GM12878 (cell line): ENCODE data around the gene OPN1SW. TPM values are rescaled to one million over a fixed set of nuclear protein-coding genes. Genes with fewer than 3 reads are reported as not detected.

ENCODE experiments used
- ATAC-seq: fragments of 200-7000 bp; cut with Tn5 transposase; 3 replicates; pipeline ENCODE4 v1.9.1; 2020; ENCODE audit warnings: mild to moderate bottlenecking, moderate library complexity
- BruUV-seq: library from RNA; stranded (reverse); fragments of 400-500 nt; replicated peaks from 2 replicates; lab custom pipeline; 2021; lab: Mats Ljungman, UMichigan
- CTCF ChIA-PET: fragments of 300-600 bp; sonication (Branson Sonifier 250); formaldehyde crosslinking; extraction: SDS; loops from one replicate; lab custom pipeline; 2021; ENCODE audit warnings: inconsistent platforms; lab: Yijun Ruan, JAX
- POLR2A ChIA-PET: fragments of 350-600 bp; formaldehyde crosslinking; extraction: SDS; loops from one replicate; lab custom pipeline; 2021; ENCODE audit warnings: inconsistent platforms; lab: Charles Lee
- RAD21 ChIA-PET: fragments of 300-600 bp; sonication (Branson Sonifier 250); formaldehyde crosslinking; loops from one replicate; lab custom pipeline; 2023; ENCODE audit warnings: antibody characterized with exemption; ENCODE audit not compliant: unreplicated experiment; lab: Charles Lee
- SMC1A ChIA-PET: fragments of 300-600 bp; sonication (Branson Sonifier 250); formaldehyde crosslinking; loops from one replicate; lab custom pipeline; 2023; ENCODE audit not compliant: unreplicated experiment, uncharacterized antibody; lab: Charles Lee
- DNase-seq: peaks from one replicate; pipeline ENCODE4 v3.0.0-alpha.2; 2011; ENCODE audit warnings: low read depth, low spot score
- FAIRE-seq: peaks from 3 replicates; lab custom pipeline; 2011; peaks lifted over from hg19 to GRCh38; lab: Jason Lieb, UNC
- H2AFZ ChIP-seq: 2 replicates; pipeline ENCODE4 v1.6.0; 2011; ENCODE audit warnings: low read depth, low read length, control low read depth; ENCODE audit not compliant: control insufficient read depth
- H3K27ac ChIP-seq: 2 replicates; pipeline ENCODE4 v1.5.1; 2011; ENCODE audit warnings: control low read depth; ENCODE audit not compliant: control insufficient read depth, insufficient read depth
- H3K27me3 ChIP-seq, 2 experiments: replicated peaks in 1 of 2; 2 replicates each; pipeline versions ENCODE4 v1.6.0 to v1.6.1; 2011; ENCODE audit warnings: low read length in 1 of 2; ENCODE audit not compliant: control insufficient read depth in 2 of 2, insufficient read depth in 2 of 2
- H3K36me3 ChIP-seq, 2 experiments: 2 replicates each; pipeline ENCODE4 v1.5.1; 2011; ENCODE audit warnings: low read length in 1 of 2; ENCODE audit not compliant: control insufficient read depth in 2 of 2, insufficient read depth in 2 of 2
- H3K4me1 ChIP-seq: 2 replicates; pipeline ENCODE4 v1.6.1; 2011; ENCODE audit warnings: mild to moderate bottlenecking, low read length, moderate library complexity, mixed read lengths; ENCODE audit not compliant: control insufficient read depth, insufficient read depth
- H3K4me2 ChIP-seq: 2 replicates; pipeline ENCODE4 v1.6.0; 2011; ENCODE audit warnings: control low read depth; ENCODE audit not compliant: control insufficient read depth, insufficient read depth
- H3K4me3 ChIP-seq: fragments of 200-600 bp; sonication (generic); 2 replicates; pipeline ENCODE4 v1.5.1; 2016
- H3K79me2 ChIP-seq: 2 replicates; pipeline ENCODE4 v1.6.0; 2011; ENCODE audit warnings: low read length; ENCODE audit not compliant: control insufficient read depth, insufficient read depth
- H3K9ac ChIP-seq: 2 replicates; pipeline ENCODE4 v1.8.0; 2011; ENCODE audit warnings: low read length, control low read depth, mixed read lengths; ENCODE audit not compliant: control insufficient read depth, insufficient read depth
- H3K9me3 ChIP-seq: replicated peaks from 3 replicates; pipeline ENCODE4 v1.5.1; 2011; ENCODE audit warnings: mild to moderate bottlenecking, low read length; ENCODE audit not compliant: control insufficient read depth, insufficient read depth
- H4K20me1 ChIP-seq: 2 replicates; pipeline ENCODE4 v1.6.0; 2011; ENCODE audit not compliant: control insufficient read depth, insufficient read depth
- BHLHE40 ChIP-seq, 2 experiments: fragments of 450-650 bp in 1 of 2; IDR thresholded peaks; 2 replicates each; pipeline ENCODE4 v1.6.1; 2011 to 2017; ENCODE audit warnings: low read depth in 2 of 2, borderline replicate concordance in 1 of 2, improper control_type of control experiment in 1 of 2, low read length in 1 of 2, mild to moderate bottlenecking in 1 of 2
- BRCA1 ChIP-seq: IDR thresholded peaks from 2 replicates; pipeline ENCODE4 v1.6.1; 2011; ENCODE audit warnings: low read depth, low read length, improper control_type of control experiment
- CBFB ChIP-seq: IDR thresholded peaks from 2 replicates; pipeline ENCODE4 v1.6.1; 2016; ENCODE audit warnings: antibody characterized with exemption, low read depth
- CBX5 ChIP-seq: sonication (generic); IDR thresholded peaks from 2 replicates; pipeline ENCODE4 v1.6.1; 2016; ENCODE audit warnings: low read depth, moderate library complexity, mild to moderate bottlenecking, inconsistent platforms
- JUND ChIP-seq: IDR thresholded peaks from 2 replicates; pipeline ENCODE4 v1.6.1; 2012; ENCODE audit warnings: low read depth, mild to moderate bottlenecking, low read length, improper control_type of control experiment, moderate library complexity
- MTA3 ChIP-seq: IDR thresholded peaks from 2 replicates; pipeline ENCODE4 v1.6.1; 2012; ENCODE audit warnings: low read length, inconsistent platforms, borderline replicate concordance
- MYB ChIP-seq: fragments of 150-350 bp; IDR thresholded peaks from 2 replicates; pipeline ENCODE4 v1.6.1; 2014; ENCODE audit warnings: mild to moderate bottlenecking, low read depth, low read length, borderline replicate concordance
- NRF1 ChIP-seq: conservative IDR thresholded peaks from 2 replicates; pipeline ENCODE4 v1.6.1; 2011; ENCODE audit warnings: mild to moderate bottlenecking, low read depth, low read length, improper control_type of control experiment
- SPI1 ChIP-seq: IDR thresholded peaks from 2 replicates; pipeline ENCODE4 v1.6.1; 2011; ENCODE audit warnings: low read depth, mild to moderate bottlenecking, low read length, moderate library complexity, borderline replicate concordance; ENCODE audit not compliant: insufficient read depth
- SREBF1 ChIP-seq: IDR thresholded peaks from 2 replicates; pipeline ENCODE4 v1.6.1; 2012; ENCODE audit warnings: mild to moderate bottlenecking, low read length
- STAT3 ChIP-seq: IDR thresholded peaks from 2 replicates; pipeline ENCODE4 v1.6.1; 2011; ENCODE audit warnings: low read depth, low read length, improper control_type of control experiment
- TBL1XR1 ChIP-seq: IDR thresholded peaks from 2 replicates; pipeline ENCODE4 v1.6.1; 2012; ENCODE audit warnings: low read depth, low read length, improper control_type of control experiment
- TCF12 ChIP-seq: IDR thresholded peaks from 2 replicates; pipeline ENCODE4 v1.6.1; 2011; ENCODE audit warnings: low read depth, mild to moderate bottlenecking, low read length
- YBX1 ChIP-seq: fragments of 450-650 bp; IDR thresholded peaks from 2 replicates; pipeline ENCODE4 v1.6.1; 2016; ENCODE audit warnings: antibody characterized with exemption
- ZBED1 ChIP-seq: IDR thresholded peaks from 2 replicates; pipeline ENCODE4 v1.6.1; 2016; ENCODE audit warnings: borderline replicate concordance
- ZNF274 ChIP-seq: IDR thresholded peaks from one replicate; pipeline ENCODE4 v1.8.0; 2011; ENCODE audit not compliant: insufficient read length, insufficient read depth
- WGBS: methylation state at CpG from one replicate; pipeline ENCODE4 v1.1.6; 2016; ENCODE audit warnings: low lambda C conversion rate; ENCODE audit not compliant: insufficient replicate concordance, insufficient coverage; ENCODE audit errors: missing lambda C conversion rate; 5-methylcytosine and 5-hydroxymethylcytosine counted together
- in situ Hi-C: fragments of 300-500 bp; cut with MboI; formaldehyde crosslinking; loops from 9 replicates; pipeline ENCODE4 v1.14.3; 2018; ENCODE audit warnings: mixed read lengths
- intact Hi-C: fragments of 100-400 bp; cut with micrococcal nuclease; formaldehyde crosslinking; loops from one replicate; pipeline ENCODE4 v1.14.2; 2022; ENCODE audit not compliant: unreplicated experiment
- polyA plus RNA-seq, 11 experiments: library from polyadenylated mRNA; depleted of rRNA in 4 of 11; unstranded in 6 of 11; stranded (reverse) in 5 of 11; fragments of >200 nt; fragmentation: Nextera tagmentation in 4 of 11; fragmentation: Illumina TruSeq in 1 of 11; extraction: Ambion mirVana in 4 of 11; extraction: Trizol in 1 of 11; gene quantifications; 1 replicate in 1 of 11; 2 replicates in 10 of 11; pipeline versions ENCODE4 v1.2.1 to v1.2.3, GENCODE V29; 2011 to 2016; ENCODE audit warnings: inconsistent platforms in 2 of 11, missing spikeins in 2 of 11, low read depth in 1 of 11
- total RNA-seq, 4 experiments: library from RNA; depleted of rRNA in 3 of 4; stranded (reverse); fragments of >200 nt in 3 of 4; fragmentation: Illumina TruSeq in 1 of 4; extraction: Trizol in 1 of 4; gene quantifications; 2 replicates each; pipeline versions ENCODE4 v1.2.1 to v1.2.3, GENCODE V29; 2013 to 2021
- TF ChIP-seq, protein P1 (sequence below): fragments of 450-650 bp; IDR thresholded peaks from 2 replicates; pipeline ENCODE4 v1.6.1; 2016; ENCODE audit warnings: mild to moderate bottlenecking, moderate library complexity, borderline replicate concordance
- TF ChIP-seq, protein P2 (sequence below): fragments of 450-650 bp; IDR thresholded peaks from 2 replicates; pipeline ENCODE4 v1.6.1; 2017; ENCODE audit warnings: mild to moderate bottlenecking, low read depth, inconsistent platforms; ENCODE audit not compliant: poor library complexity, severe bottlenecking

The OPN1SW gene
- total and polyA plus RNA-seq, 10 of the 15 experiments (the other 5 are each of a cell fraction or from before 2014, with no cell fraction given), result 0.11 to 0.35 (median 0.19) TPM; not detected in 6

GRCh38 chr7:128815289-128815942, 39.8 kb upstream of the OPN1SW start (continued):
- TF ChIP-seq TCF12 (no peak), ZBED1 (no peak), SREBF1 (no peak), TBL1XR1 (no peak), CBX5 (no peak), ZNF274 (no peak), NRF1 (no peak)

DNA sequence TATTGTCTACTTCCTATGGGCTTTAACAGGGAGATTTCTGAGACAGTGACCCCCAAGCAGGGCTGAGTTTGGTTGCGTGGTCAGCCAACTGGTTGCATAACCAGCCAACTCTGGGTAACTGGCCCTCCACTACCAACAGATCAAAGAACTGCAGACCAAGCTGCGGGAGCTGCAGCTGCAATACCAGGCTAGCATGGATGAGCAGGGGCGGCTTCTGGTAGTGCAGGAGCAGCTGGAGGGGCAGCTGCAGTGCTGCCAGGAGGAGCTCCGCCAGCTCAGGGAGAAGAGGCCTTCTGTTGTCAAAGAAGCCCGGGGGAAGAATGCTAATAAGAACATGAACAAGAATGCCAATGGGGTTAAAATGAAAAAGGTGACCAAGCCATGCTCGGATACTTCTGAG, 38.9 kb upstream of the OPN1SW start:
- no peak for ATAC-seq
- H3K4me1 ChIP-seq, result no peaks in the 10 kb centered on the region
- H3K4me3 ChIP-seq, result no peak overlapping the region
- no peaks in the 10 kb centered on the region for H3K9me3 ChIP-seq
- H3K79me2 ChIP-seq, result no peaks in the 10 kb centered on the region
- FAIRE-seq, result no peak
- H2AFZ ChIP-seq, result no peak overlapping the region
- H4K20me1 ChIP-seq, result no peaks in the 10 kb centered on the region
- 62% methylated on average over 6 of the region's 6 CpGs for WGBS
- SMC1A ChIA-PET, result interaction anchor here (0.6 kb wide), 1 partner anchor 390 kb away, joined by 5 read pairs; no protein-coding TSS in a partner anchor
- CTCF ChIA-PET, result interaction anchor here (1.0 kb wide), 1 partner anchor 483 kb away, joined by 3 read pairs; no protein-coding TSS in a partner anchor
- DNase-seq, result no peak
- POLR2A ChIA-PET, result no interaction called here
- intact Hi-C loops (no loop called here), in situ Hi-C loops (no loop called here)
- H3K27me3 ChIP-seq, result peaks cover 0 to 3% of the 10 kb centered on the region in 2 experiments; a peak in 2 of 4 replicates
- H3K9ac ChIP-seq, result no peak overlapping the region
- no peaks in the 10 kb centered on the region for H3K36me3 ChIP-seq
- no peak overlapping the region for H3K4me2 ChIP-seq
- RAD21 ChIA-PET, result no interaction called here
- H3K27ac ChIP-seq, result no peak overlapping the region
- no TSS peak for BruUV-seq
- TF ChIP-seq BHLHE40 (IDR thresholded peaks at IDR 0.05; ENCODE audit: borderline replicate concordance in 1 of 2, low read depth in 2 of 2, low read length in 1 of 2) (no peak), MTA3 (no peak), MYB (no peak), JUND (no peak), YBX1 (no peak), CBFB (no peak), SPI1 (no peak), STAT3 (no peak), BRCA1 (no peak)
- TF ChIP-seq, protein P1, sequence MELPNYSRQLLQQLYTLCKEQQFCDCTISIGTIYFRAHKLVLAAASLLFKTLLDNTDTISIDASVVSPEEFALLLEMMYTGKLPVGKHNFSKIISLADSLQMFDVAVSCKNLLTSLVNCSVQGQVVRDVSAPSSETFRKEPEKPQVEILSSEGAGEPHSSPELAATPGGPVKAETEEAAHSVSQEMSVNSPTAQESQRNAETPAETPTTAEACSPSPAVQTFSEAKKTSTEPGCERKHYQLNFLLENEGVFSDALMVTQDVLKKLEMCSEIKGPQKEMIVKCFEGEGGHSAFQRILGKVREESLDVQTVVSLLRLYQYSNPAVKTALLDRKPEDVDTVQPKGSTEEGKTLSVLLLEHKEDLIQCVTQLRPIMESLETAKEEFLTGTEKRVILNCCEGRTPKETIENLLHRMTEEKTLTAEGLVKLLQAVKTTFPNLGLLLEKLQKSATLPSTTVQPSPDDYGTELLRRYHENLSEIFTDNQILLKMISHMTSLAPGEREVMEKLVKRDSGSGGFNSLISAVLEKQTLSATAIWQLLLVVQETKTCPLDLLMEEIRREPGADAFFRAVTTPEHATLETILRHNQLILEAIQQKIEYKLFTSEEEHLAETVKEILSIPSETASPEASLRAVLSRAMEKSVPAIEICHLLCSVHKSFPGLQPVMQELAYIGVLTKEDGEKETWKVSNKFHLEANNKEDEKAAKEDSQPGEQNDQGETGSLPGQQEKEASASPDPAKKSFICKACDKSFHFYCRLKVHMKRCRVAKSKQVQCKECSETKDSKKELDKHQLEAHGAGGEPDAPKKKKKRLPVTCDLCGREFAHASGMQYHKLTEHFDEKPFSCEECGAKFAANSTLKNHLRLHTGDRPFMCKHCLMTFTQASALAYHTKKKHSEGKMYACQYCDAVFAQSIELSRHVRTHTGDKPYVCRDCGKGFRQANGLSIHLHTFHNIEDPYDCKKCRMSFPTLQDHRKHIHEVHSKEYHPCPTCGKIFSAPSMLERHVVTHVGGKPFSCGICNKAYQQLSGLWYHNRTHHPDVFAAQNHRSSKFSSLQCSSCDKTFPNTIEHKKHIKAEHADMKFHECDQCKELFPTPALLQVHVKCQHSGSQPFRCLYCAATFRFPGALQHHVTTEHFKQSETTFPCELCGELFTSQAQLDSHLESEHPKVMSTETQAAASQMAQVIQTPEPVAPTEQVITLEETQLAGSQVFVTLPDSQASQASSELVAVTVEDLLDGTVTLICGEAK, result no peak
- TF ChIP-seq, protein P2, sequence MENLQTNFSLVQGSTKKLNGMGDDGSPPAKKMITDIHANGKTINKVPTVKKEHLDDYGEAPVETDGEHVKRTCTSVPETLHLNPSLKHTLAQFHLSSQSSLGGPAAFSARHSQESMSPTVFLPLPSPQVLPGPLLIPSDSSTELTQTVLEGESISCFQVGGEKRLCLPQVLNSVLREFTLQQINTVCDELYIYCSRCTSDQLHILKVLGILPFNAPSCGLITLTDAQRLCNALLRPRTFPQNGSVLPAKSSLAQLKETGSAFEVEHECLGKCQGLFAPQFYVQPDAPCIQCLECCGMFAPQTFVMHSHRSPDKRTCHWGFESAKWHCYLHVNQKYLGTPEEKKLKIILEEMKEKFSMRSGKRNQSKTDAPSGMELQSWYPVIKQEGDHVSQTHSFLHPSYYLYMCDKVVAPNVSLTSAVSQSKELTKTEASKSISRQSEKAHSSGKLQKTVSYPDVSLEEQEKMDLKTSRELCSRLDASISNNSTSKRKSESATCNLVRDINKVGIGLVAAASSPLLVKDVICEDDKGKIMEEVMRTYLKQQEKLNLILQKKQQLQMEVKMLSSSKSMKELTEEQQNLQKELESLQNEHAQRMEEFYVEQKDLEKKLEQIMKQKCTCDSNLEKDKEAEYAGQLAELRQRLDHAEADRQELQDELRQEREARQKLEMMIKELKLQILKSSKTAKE, result no peak
